H1 (cell line): ENCODE results near the gene METRN. TPM values are rescaled to one million over a fixed set of nuclear protein-coding genes. Genes with fewer than 3 reads are reported as not detected.
A peak's percentile ranks its signal among the peaks of the same experiment; 100 is the strongest.

Source experiments
- CTCF ChIA-PET: fragments of 300-600 bp; sonication (Branson Sonifier 250); formaldehyde crosslinking; loops from one replicate; lab custom pipeline; 2021; ENCODE audit not compliant: partially characterized antibody; lab: Charles Lee
- POLR2A ChIA-PET: fragments of 300-600 bp; sonication (Branson Sonifier 250); formaldehyde crosslinking; loops from one replicate; lab custom pipeline; 2021; ENCODE audit warnings: inconsistent platforms; ENCODE audit not compliant: partially characterized antibody; lab: Charles Lee
- DNase-seq, 2 experiments: peaks; one replicate each; pipeline versions ENCODE4 v3.0.0 to v3.0.0-alpha.2; 2010 to 2022; ENCODE audit warnings: low spot score in 2 of 2, low read depth in 1 of 2, mixed read lengths in 1 of 2
- FAIRE-seq: peaks from 2 replicates; lab custom pipeline; 2011; peaks lifted over from hg19 to GRCh38; lab: Jason Lieb, UNC
- H2AFZ ChIP-seq: 2 replicates; pipeline ENCODE4 v1.8.1; 2012; ENCODE audit warnings: low read length, inconsistent platforms
- H2AK5ac ChIP-seq: 2 replicates; pipeline ENCODE4 v1.6.1; 2013; ENCODE audit warnings: low read depth, low read length
- H2BK120ac ChIP-seq: replicated peaks from 2 replicates; pipeline ENCODE3; 2013; ENCODE audit warnings: low read depth, low read length, inconsistent platforms
- H2BK12ac ChIP-seq: 2 replicates; pipeline ENCODE4 v1.6.1; 2013; ENCODE audit warnings: low read depth, low read length
- H2BK15ac ChIP-seq: 2 replicates; pipeline ENCODE4 v1.6.1; 2013; ENCODE audit warnings: low read length
- H2BK20ac ChIP-seq: 2 replicates; pipeline ENCODE4 v1.6.1; 2013; ENCODE audit warnings: low read length
- H2BK5ac ChIP-seq: 2 replicates; pipeline ENCODE4 v1.6.1; 2013; ENCODE audit warnings: low read depth, low read length
- H3K14ac ChIP-seq: 2 replicates; pipeline ENCODE4 v1.6.1; 2013; ENCODE audit warnings: inconsistent platforms; ENCODE audit not compliant: insufficient read length
- H3K18ac ChIP-seq: 2 replicates; pipeline ENCODE4 v1.6.1; 2013; ENCODE audit warnings: low read length; ENCODE audit errors: extremely low read depth
- H3K23ac ChIP-seq: 2 replicates; pipeline ENCODE4 v1.6.1; 2013; ENCODE audit warnings: inconsistent platforms; ENCODE audit not compliant: insufficient read length
- H3K23me2 ChIP-seq: 2 replicates; pipeline ENCODE4 v1.6.1; 2013; ENCODE audit warnings: low read depth, low read length
- H3K27ac ChIP-seq: 2 replicates; pipeline ENCODE4 v1.6.1; 2011; ENCODE audit warnings: low read depth, low read length, inconsistent platforms
- H3K27me3 ChIP-seq, 4 experiments: replicated peaks in 1 of 4; 1 replicate in 1 of 4; 2 replicates in 3 of 4; pipeline versions ENCODE4 v1.6.1 to v1.8.1; 2011 to 2013; ENCODE audit warnings: low read length in 3 of 4, mild to moderate bottlenecking in 3 of 4, inconsistent platforms in 2 of 4, mixed read lengths in 2 of 4, moderate library complexity in 1 of 4; ENCODE audit not compliant: control insufficient read depth in 3 of 4, insufficient read depth in 3 of 4; ENCODE audit errors: extremely low read depth in 1 of 4
- H3K36me3 ChIP-seq, 4 experiments: 2 replicates each; pipeline versions ENCODE4 v1.6.1 to v1.8.1; 2011 to 2013; ENCODE audit warnings: mild to moderate bottlenecking in 4 of 4, low read length in 3 of 4, moderate library complexity in 2 of 4, control low read depth in 1 of 4, inconsistent platforms in 1 of 4; ENCODE audit not compliant: insufficient read depth in 4 of 4, control insufficient read depth in 2 of 4
- H3K4ac ChIP-seq: replicated peaks from 2 replicates; pipeline ENCODE3; 2013; ENCODE audit warnings: low read length, low read depth, mixed read lengths, inconsistent platforms; ENCODE audit not compliant: insufficient read length
- H3K4me1 ChIP-seq, 4 experiments: replicated peaks in 1 of 4; 1 replicate in 1 of 4; 2 replicates in 3 of 4; pipeline versions ENCODE4 v1.6.1 to v1.8.1; 2011 to 2013; ENCODE audit warnings: low read length in 3 of 4, inconsistent platforms in 2 of 4, mixed read lengths in 1 of 4; ENCODE audit not compliant: insufficient read depth in 4 of 4, control insufficient read depth in 3 of 4
- H3K4me2 ChIP-seq, 2 experiments: 2 replicates each; pipeline versions ENCODE4 v1.6.1 to v1.8.1; 2011 to 2013; ENCODE audit warnings: low read depth in 2 of 2, low read length in 2 of 2, control low read depth in 1 of 2, inconsistent platforms in 1 of 2, mild to moderate bottlenecking in 1 of 2; ENCODE audit not compliant: insufficient read depth in 1 of 2
- H3K4me3 ChIP-seq, 4 experiments: fragments of 200-600, 300-600 bp in 1 of 4; sonication (generic), shearing (Covaris generic), sonication (Bioruptor Twin) in 1 of 4; 2 replicates each; pipeline versions ENCODE4 v1.5.1 to v1.8.1; 2011 to 2016; ENCODE audit warnings: low read length in 4 of 4, low read depth in 3 of 4, control low read depth in 2 of 4, inconsistent platforms in 2 of 4, mild to moderate bottlenecking in 2 of 4, mixed read lengths in 1 of 4, moderate library complexity in 1 of 4; ENCODE audit not compliant: insufficient read depth in 2 of 4; ENCODE audit errors: extremely low read depth in 1 of 4
- H3K56ac ChIP-seq: replicated peaks from 2 replicates; pipeline ENCODE3; 2013; ENCODE audit warnings: low read depth, mild to moderate bottlenecking, mixed read lengths, low read length, inconsistent platforms; ENCODE audit not compliant: insufficient read length
- H3K79me1 ChIP-seq: 2 replicates; pipeline ENCODE4 v1.6.1; 2013; ENCODE audit warnings: low read depth, low read length, control low read depth
- H3K79me2 ChIP-seq, 2 experiments: 2 replicates each; pipeline versions ENCODE4 v1.6.1 to v1.8.1; 2012 to 2013; ENCODE audit warnings: low read length in 2 of 2, mild to moderate bottlenecking in 2 of 2, inconsistent platforms in 1 of 2; ENCODE audit not compliant: insufficient read depth in 2 of 2, control insufficient read depth in 1 of 2
- H3K9ac ChIP-seq, 4 experiments: replicated peaks in 1 of 4; 1 replicate in 1 of 4; 2 replicates in 3 of 4; pipeline versions ENCODE4 v1.6.1 to v1.8.1; 2011 to 2013; ENCODE audit warnings: low read depth in 3 of 4, low read length in 3 of 4, control low read depth in 2 of 4, mild to moderate bottlenecking in 2 of 4, moderate library complexity in 2 of 4, inconsistent platforms in 1 of 4; ENCODE audit errors: extremely low read depth in 1 of 4
- H3K9me3 ChIP-seq, 2 experiments: 2 replicates each; pipeline versions ENCODE4 v1.6.1 to v1.8.1; 2012 to 2013; ENCODE audit warnings: mild to moderate bottlenecking in 2 of 2, moderate library complexity in 2 of 2, control low read depth in 1 of 2, inconsistent platforms in 1 of 2, low read depth in 1 of 2, low read length in 1 of 2, mixed read lengths in 1 of 2; ENCODE audit not compliant: insufficient read depth in 2 of 2
- H4K20me1 ChIP-seq, 2 experiments: replicated peaks in 1 of 2; 2 replicates each; pipeline versions ENCODE3 to v1.8.1; 2011 to 2013; ENCODE audit warnings: inconsistent platforms in 2 of 2, low read length in 2 of 2, mild to moderate bottlenecking in 1 of 2; ENCODE audit not compliant: insufficient read depth in 2 of 2, control insufficient read depth in 1 of 2
- H4K5ac ChIP-seq: 2 replicates; pipeline ENCODE4 v1.6.1; 2013; ENCODE audit warnings: low read length, low read depth, mixed read lengths, inconsistent platforms; ENCODE audit not compliant: insufficient read length
- H4K8ac ChIP-seq: 2 replicates; pipeline ENCODE4 v1.8.0; 2013; ENCODE audit warnings: mild to moderate bottlenecking, moderate library complexity, low read length, inconsistent platforms; ENCODE audit not compliant: insufficient read depth; ENCODE audit errors: extremely low read depth
- H4K91ac ChIP-seq: replicated peaks from 2 replicates; pipeline ENCODE3; 2013; ENCODE audit warnings: low read length, mixed read lengths, inconsistent platforms; ENCODE audit not compliant: insufficient read length
- ASH2L ChIP-seq: fragments of 200-600, 300-600 bp; sonication (generic); IDR thresholded peaks from one replicate; pipeline ENCODE4 v1.7.1; 2017; ENCODE audit warnings: low read length
- BCL11A ChIP-seq, 2 experiments: IDR thresholded peaks; one replicate each; pipeline ENCODE4 v1.6.1; 2011; ENCODE audit warnings: low read depth in 2 of 2, low read length in 2 of 2, mild to moderate bottlenecking in 2 of 2
- SIN3A ChIP-seq, 2 experiments: IDR thresholded peaks in 1 of 2; conservative IDR thresholded peaks in 1 of 2; 2 replicates each; pipeline ENCODE4 v1.6.1; 2011 to 2012; ENCODE audit warnings: low read length in 2 of 2, improper control_type of control experiment in 1 of 2, low read depth in 1 of 2, mild to moderate bottlenecking in 1 of 2
- TAF1 ChIP-seq: IDR thresholded peaks from 2 replicates; pipeline ENCODE4 v1.6.1; 2011; ENCODE audit warnings: mild to moderate bottlenecking, low read depth, low read length
- WGBS, 2 experiments: shearing (Covaris generic) in 1 of 2; methylation state at CpG; one replicate each; pipeline versions ENCODE4 v1.1.6 to v1.1.7; 2013 to 2015; ENCODE audit warnings: low lambda C conversion rate in 2 of 2, mixed read lengths in 2 of 2, inconsistent platforms in 1 of 2, low coverage in 1 of 2, missing lambda C conversion rate in 1 of 2; ENCODE audit not compliant: insufficient replicate concordance in 2 of 2, insufficient coverage in 1 of 2, insufficient read length in 1 of 2; ENCODE audit errors: extremely low coverage in 1 of 2, missing lambda C conversion rate in 1 of 2; 5-methylcytosine and 5-hydroxymethylcytosine counted together
- polyA plus RNA-seq, 7 experiments: library from polyadenylated mRNA; depleted of rRNA in 3 of 7; stranded (reverse) in 5 of 7; unstranded in 2 of 7; fragments of >200 nt in 5 of 7; fragments of 200-250 nt in 2 of 7; gene quantifications; 1 replicate in 5 of 7; 2 replicates in 1 of 7; 4 replicates in 1 of 7; pipeline versions ENCODE4 v1.2.1 to v1.2.3, GENCODE V29; 2011 to 2013; ENCODE audit warnings: missing spikeins in 2 of 7, mixed read lengths in 2 of 7
- total RNA-seq: library from RNA; stranded (reverse); fragmentation: NEBNext Ultra II Directional; extraction: Animal tissue kit (Norgen Biotek cat#: 25700); gene quantifications from 2 replicates; pipeline ENCODE4 v1.2.1, GENCODE V29; 2021

Gene METRN
- total and polyA plus RNA-seq, 2 of the 8 experiments (the other 6 are each of a cell fraction or from before 2014, with no cell fraction given) = 18.7 to 25.8 TPM

- Histone ChIP-seq H3K4ac (no peak overlapping the region), H3K14ac (no peak overlapping the region), H3K79me1 (peaks cover 6% of the 10 kb centered on the region; the same call in 1 of the 2 replicates), H2BK15ac (no peak overlapping the region), H4K8ac (no peak overlapping the region), H3K23ac (no peak overlapping the region), H2AFZ (no peak overlapping the region), H3K36me3 (peaks cover 4 to 21% (median 13%) of the 10 kb centered on the region in 4 experiments; a peak in 7 of 8 replicates), H3K56ac (no peak overlapping the region), H2BK12ac (no peak overlapping the region), H2AK5ac (no peak overlapping the region), H3K4me3 (peak overlapping the region; percentile 72 to 89 (median 80)), H2BK120ac (no peak overlapping the region), H2BK20ac (no peak overlapping the region), H3K27ac (peak overlapping the region; percentile 72), H4K20me1 (peaks cover 4 to 29% of the 10 kb centered on the region in 2 experiments), H3K4me2 (peak overlapping the region; percentile 74), H3K9me3 (no peaks in the 10 kb centered on the region)
- ChIA-PET CTCF (interaction anchor here (0.9 to 1.8 kb wide), 3 partner anchors 10 to 32 kb away, joined by 3 to 5 read pairs (median 4); partner anchors contain the start of gene WDR24), POLR2A (interaction anchor here (0.6 to 13.3 kb wide), 16 partner anchors 9 to 298 kb away, joined by 3 to 214 read pairs (median 8); partner anchors contain the start of genes ANTKMT, CCDC78, HAGHL and PGAP6)
- DNase-seq = no peak
- no peak for FAIRE-seq
- 0% methylated on average over 25 of the region's 38 CpGs; no CpG with 5 or more reads in 1 of the 2 experiments for WGBS, 2 experiments
- 0 out of 2 replicates have a peak, but pooled peaks have one; percentile 12 for TF ChIP-seq TAF1
- TF ChIP-seq SIN3A (conservative IDR thresholded peaks at IDR 0.05 in 1 of 2, IDR thresholded peaks at IDR 0.05 in 1 of 2; ENCODE audit: low read depth in 1 of 2, low read length in 2 of 2) = 0 out of 4 replicates have a peak, but pooled peaks of 1 of the 2 experiments have one; percentile 3
- no peak for TF ChIP-seq BCL11A (IDR thresholded peaks at IDR 0.05; ENCODE audit: low read depth in 2 of 2, low read length in 2 of 2)
- TF ChIP-seq ASH2L = peak; percentile 3
- TF ChIP-seq, all 59 proteins: peak for 3
- Histone ChIP-seq H2BK5ac (0 out of 2 replicates have a peak overlapping the region, but pooled peaks have one; percentile 49), H4K5ac (peak overlapping the region; percentile 43), H3K79me2 (peaks cover 0 to 12% of the 10 kb centered on the region in 2 experiments; a peak in 1 of 4 replicates), H4K91ac (no peak overlapping the region), H3K4me1 (peaks cover 0 to 31% (median 24%) of the 10 kb centered on the region in 4 experiments; a peak in 6 of 7 replicates), H3K18ac (no peak overlapping the region), H3K27me3 (peaks cover 0 to 2% (median 0%) of the 10 kb centered on the region in 4 experiments; a peak in 2 of 7 replicates), H3K23me2 (peaks cover 13% of the 10 kb centered on the region; the same call in 1 of the 2 replicates), H3K9ac (peak overlapping the region; percentile 13 to 72 (median 64); a peak in 5 of 7 replicates)
Measured at GRCh38 chr16:680625-680945, 34.3 kb upstream of the METRN start.
